Stimulated activated CD4-positive, alpha-beta T cell treated with anti-CD3 and anti-CD28 coated beads, TNF-alpha, amount 100 ng/mL, for 4 hours (primary cell): ENCODE data around the gene EHHADH.
"Not testable (repeated sequence)": the region's sequence is repeated elsewhere in the genome, so short reads cannot be mapped to it uniquely, and the experiment has no call there.

Source experiments
- DNase-seq, 3 experiments: peaks; one replicate each; pipeline ENCODE4 v3.0.0-alpha.2; 2020; ENCODE audit warnings: low read depth in 3 of 3

The EHHADH gene

GRCh38 chr3:185251272-185251671, 2.6 kb downstream of the EHHADH start:
- no peak for DNase-seq

- DNase-seq = no peak
Observed at GRCh38 chr3:185250653-185251052, 3.2 kb downstream of the EHHADH start.

GRCh38 chr3:185250247-185250646, 3.6 kb downstream of the EHHADH start:
- DNase-seq = no peak

GRCh38 chr3:185242642-185243041, 11.2 kb downstream of the EHHADH start:
- DNase-seq = no peak

- DNase-seq = no peak
Observed at GRCh38 chr3:185236969-185237368, 16.9 kb downstream of the EHHADH start.

- DNase-seq = no peak
Observed at GRCh38 chr3:185233328-185233727, 20.5 kb downstream of the EHHADH start.

GRCh38 chr3:185226526-185226925, 27.3 kb downstream of the EHHADH start:
- DNase-seq = not testable (repeated sequence)

- no peak for DNase-seq
Observed at GRCh38 chr3:185225523-185225922, 28.3 kb downstream of the EHHADH start.

GRCh38 chr3:185225080-185225479, 28.8 kb downstream of the EHHADH start:
- no peak for DNase-seq

GRCh38 chr3:185221203-185221602, 32.6 kb downstream of the EHHADH start:
- DNase-seq = no peak

- no peak for DNase-seq
Observed at GRCh38 chr3:185216607-185216958, 37.3 kb downstream of the EHHADH start.

GRCh38 chr3:185215873-185216606, 37.8 kb downstream of the EHHADH start:
- DNase-seq = no peak

- DNase-seq = no peak
Observed at GRCh38 chr3:185212559-185212958, 41.3 kb downstream of the EHHADH start.

GRCh38 chr3:185212086-185212485, 41.8 kb downstream of the EHHADH start:
- no peak for DNase-seq

GRCh38 chr3:185210621-185211142, 43.2 kb downstream of the EHHADH start:
- DNase-seq = no peak

- DNase-seq = no peak
Observed at GRCh38 chr3:185208823-185209222, 45.0 kb downstream of the EHHADH start.

- no peak for DNase-seq
Observed at GRCh38 chr3:185207931-185208746, 45.7 kb downstream of the EHHADH start.

- DNase-seq = no peak
Observed at GRCh38 chr3:185207481-185207880, 46.4 kb downstream of the EHHADH start.

- no peak for DNase-seq
Observed at GRCh38 chr3:185205865-185206264, 48.0 kb downstream of the EHHADH start.

- no peak for DNase-seq
Observed at GRCh38 chr3:185204894-185205293, 49.0 kb downstream of the EHHADH start.

- no peak for DNase-seq
Observed at GRCh38 chr3:185200639-185201038, 53.2 kb downstream of the EHHADH start.

- DNase-seq = no peak
Observed at GRCh38 chr3:185199671-185200070, 54.2 kb downstream of the EHHADH start.

GRCh38 chr3:185199206-185199605, 54.6 kb downstream of the EHHADH start:
- no peak for DNase-seq
